ENCODE results near the gene ARPC2. TPM values are rescaled to one million over a fixed set of nuclear protein-coding genes. Genes with fewer than 3 reads are reported as not detected.
A peak's percentile ranks its signal among the peaks of the same experiment; 100 is the strongest.

Gene ARPC2
- total and polyA plus RNA-seq, 2 of the 13 experiments (the other 11 are each of a cell fraction or from before 2014, with no cell fraction given), result 168 to 303 TPM

GRCh38 chr2:218301176-218301819, 84.3 kb downstream of the ARPC2 start (continued):
- TF ChIP-seq ARID5B (CRISPR knock-in tag; IDR thresholded peaks at IDR 0.05) (peak; percentile 75), ZSCAN21 (CRISPR knock-in tag; IDR thresholded peaks at IDR 0.05; ENCODE audit: borderline replicate concordance) (0 out of 2 replicates have a peak, but pooled peaks have one; percentile 43), HMGXB3 (CRISPR knock-in tag; IDR thresholded peaks at IDR 0.05; ENCODE audit: borderline replicate concordance) (0 out of 2 replicates have a peak, but pooled peaks have one; percentile 68), ZNF784 (CRISPR knock-in tag; IDR thresholded peaks at IDR 0.05; ENCODE audit: borderline replicate concordance) (peak; percentile 63), ELK4 (CRISPR knock-in tag; IDR thresholded peaks at IDR 0.05; ENCODE audit: borderline replicate concordance) (no peak), EHMT2 (IDR thresholded peaks at IDR 0.05; ENCODE audit: borderline replicate concordance, low read depth, low read length) (peak; percentile 34; the same call in 1 of the 2 replicates), ZNF446 (CRISPR knock-in tag; IDR thresholded peaks at IDR 0.05) (no peak), PREB (CRISPR knock-in tag; IDR thresholded peaks at IDR 0.05) (no peak), CHCHD3 (CRISPR knock-in tag; IDR thresholded peaks at IDR 0.05) (no peak), ZNF792 (CRISPR knock-in tag; IDR thresholded peaks at IDR 0.05) (peak; percentile 51; the same call in 1 of the 2 replicates), BRCA1 (CRISPR knock-in tag; IDR thresholded peaks at IDR 0.05) (no peak)
